ENCODE data around the gene PRSS1.

DNA sequence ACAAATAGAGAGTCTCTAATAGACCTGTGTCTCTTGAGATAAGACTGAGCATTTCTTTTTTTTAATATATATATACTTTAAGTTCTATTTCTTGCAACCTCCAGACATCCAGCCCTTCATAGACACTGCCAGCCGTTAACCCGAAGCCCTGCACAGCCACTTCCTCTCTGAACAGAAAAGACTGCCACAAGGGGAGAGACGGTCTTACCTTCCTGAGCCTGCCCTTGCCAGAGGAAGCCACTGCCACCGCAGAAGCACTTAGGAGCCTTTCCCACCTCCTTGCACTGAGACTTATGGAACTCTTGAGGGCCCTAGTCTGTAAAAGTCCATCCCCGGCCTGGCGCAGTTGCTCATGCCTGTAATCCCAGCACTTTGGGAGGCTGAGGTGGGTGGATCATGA is 31.8 kb upstream of the PRSS1 start:
- TF ChIP-seq, protein P1, sequence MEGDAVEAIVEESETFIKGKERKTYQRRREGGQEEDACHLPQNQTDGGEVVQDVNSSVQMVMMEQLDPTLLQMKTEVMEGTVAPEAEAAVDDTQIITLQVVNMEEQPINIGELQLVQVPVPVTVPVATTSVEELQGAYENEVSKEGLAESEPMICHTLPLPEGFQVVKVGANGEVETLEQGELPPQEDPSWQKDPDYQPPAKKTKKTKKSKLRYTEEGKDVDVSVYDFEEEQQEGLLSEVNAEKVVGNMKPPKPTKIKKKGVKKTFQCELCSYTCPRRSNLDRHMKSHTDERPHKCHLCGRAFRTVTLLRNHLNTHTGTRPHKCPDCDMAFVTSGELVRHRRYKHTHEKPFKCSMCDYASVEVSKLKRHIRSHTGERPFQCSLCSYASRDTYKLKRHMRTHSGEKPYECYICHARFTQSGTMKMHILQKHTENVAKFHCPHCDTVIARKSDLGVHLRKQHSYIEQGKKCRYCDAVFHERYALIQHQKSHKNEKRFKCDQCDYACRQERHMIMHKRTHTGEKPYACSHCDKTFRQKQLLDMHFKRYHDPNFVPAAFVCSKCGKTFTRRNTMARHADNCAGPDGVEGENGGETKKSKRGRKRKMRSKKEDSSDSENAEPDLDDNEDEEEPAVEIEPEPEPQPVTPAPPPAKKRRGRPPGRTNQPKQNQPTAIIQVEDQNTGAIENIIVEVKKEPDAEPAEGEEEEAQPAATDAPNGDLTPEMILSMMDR (IDR thresholded peaks at IDR 0.05), result no peak
- no peak for TF ChIP-seq POLR2A (IDR thresholded peaks at IDR 0.05)

Data from upper lobe of left lung (tissue), 4 donors.